HEK293T (cell line): ENCODE data around the gene DDX11.

ENCODE experiments used
- BHLHE40 ChIP-seq: fragments of 450-650 bp; IDR thresholded peaks from 2 replicates; pipeline ENCODE4 v1.6.1; 2016; ENCODE audit warnings: mild to moderate bottlenecking, moderate library complexity, borderline replicate concordance
- L3MBTL2 ChIP-seq: fragments of 450-650 bp; conservative IDR thresholded peaks from 2 replicates; pipeline ENCODE4 v1.6.1; 2016; ENCODE audit warnings: mild to moderate bottlenecking
- SP1 ChIP-seq: fragments of 450-650 bp; IDR thresholded peaks from 2 replicates; pipeline ENCODE4 v1.6.1; 2017
- TARDBP ChIP-seq: fragments of 450-650 bp; IDR thresholded peaks from 2 replicates; pipeline ENCODE4 v1.6.1; 2016

GRCh38 chr12:31037931-31038330, 35.7 kb upstream of the DDX11 start:
- TF ChIP-seq BHLHE40 (no peak), TARDBP (no peak), SP1 (no peak), L3MBTL2 (no peak)
